ENCODE data around the gene KCP. TPM values are rescaled to one million over a fixed set of nuclear protein-coding genes. Genes with fewer than 3 reads are reported as not detected.

Gene KCP
- total RNA-seq, 4 donors from 2014 or later: 0.18 to 3.5 TPM; not detected in 2

DNA sequence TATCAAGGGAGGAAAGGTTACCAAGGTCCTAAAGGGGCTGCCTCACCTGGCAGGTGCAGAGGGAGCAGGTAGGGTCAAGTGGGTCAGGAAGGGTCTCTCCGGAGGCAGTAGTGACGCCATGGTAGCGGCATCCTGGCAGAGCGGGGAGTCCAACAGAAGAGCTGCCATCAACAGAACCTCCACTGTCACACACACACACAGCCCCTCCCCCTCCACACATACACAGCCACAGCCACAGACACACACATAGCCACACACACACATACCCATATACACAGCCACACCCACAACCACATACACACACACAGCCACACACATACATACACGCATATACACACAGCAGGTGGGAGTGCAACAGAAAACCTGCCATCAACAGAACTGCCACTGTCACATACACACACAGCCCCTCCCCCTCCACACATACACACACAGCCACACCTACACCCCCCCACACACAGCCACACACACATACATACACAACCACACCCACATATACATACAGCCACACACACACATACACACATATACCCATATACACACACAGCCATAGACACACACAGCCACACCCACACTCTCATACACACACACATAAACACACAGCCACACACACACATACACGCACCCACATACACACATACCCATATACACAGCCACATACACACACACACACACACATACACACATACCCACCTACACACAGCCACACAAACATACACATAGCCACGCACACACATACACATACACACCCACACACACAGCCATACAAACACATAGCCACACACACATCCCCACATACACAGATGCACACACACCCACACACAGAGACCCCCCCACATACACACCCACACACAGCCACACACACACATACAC, 23.1 kb downstream of the KCP start:
- TF ChIP-seq, protein P1, sequence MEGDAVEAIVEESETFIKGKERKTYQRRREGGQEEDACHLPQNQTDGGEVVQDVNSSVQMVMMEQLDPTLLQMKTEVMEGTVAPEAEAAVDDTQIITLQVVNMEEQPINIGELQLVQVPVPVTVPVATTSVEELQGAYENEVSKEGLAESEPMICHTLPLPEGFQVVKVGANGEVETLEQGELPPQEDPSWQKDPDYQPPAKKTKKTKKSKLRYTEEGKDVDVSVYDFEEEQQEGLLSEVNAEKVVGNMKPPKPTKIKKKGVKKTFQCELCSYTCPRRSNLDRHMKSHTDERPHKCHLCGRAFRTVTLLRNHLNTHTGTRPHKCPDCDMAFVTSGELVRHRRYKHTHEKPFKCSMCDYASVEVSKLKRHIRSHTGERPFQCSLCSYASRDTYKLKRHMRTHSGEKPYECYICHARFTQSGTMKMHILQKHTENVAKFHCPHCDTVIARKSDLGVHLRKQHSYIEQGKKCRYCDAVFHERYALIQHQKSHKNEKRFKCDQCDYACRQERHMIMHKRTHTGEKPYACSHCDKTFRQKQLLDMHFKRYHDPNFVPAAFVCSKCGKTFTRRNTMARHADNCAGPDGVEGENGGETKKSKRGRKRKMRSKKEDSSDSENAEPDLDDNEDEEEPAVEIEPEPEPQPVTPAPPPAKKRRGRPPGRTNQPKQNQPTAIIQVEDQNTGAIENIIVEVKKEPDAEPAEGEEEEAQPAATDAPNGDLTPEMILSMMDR (IDR thresholded peaks at IDR 0.05): no peak
- no peak for TF ChIP-seq POLR2A (IDR thresholded peaks at IDR 0.05)
- intact Hi-C loops (cut with DNase I; ENCODE audit: low total_unique reads): no loop called here
- no peaks in the 10 kb centered on the region for H3K9me3 ChIP-seq
- H3K27ac ChIP-seq: no peak overlapping the region
- H3K27me3 ChIP-seq: peaks cover 0 to 4% of the 10 kb centered on the region in 2 donors
- no peak overlapping the region for H3K4me3 ChIP-seq
- no peaks in the 10 kb centered on the region for H3K4me1 ChIP-seq
- DNase-seq: no peak
- no peaks in the 10 kb centered on the region for H3K36me3 ChIP-seq

DNA sequence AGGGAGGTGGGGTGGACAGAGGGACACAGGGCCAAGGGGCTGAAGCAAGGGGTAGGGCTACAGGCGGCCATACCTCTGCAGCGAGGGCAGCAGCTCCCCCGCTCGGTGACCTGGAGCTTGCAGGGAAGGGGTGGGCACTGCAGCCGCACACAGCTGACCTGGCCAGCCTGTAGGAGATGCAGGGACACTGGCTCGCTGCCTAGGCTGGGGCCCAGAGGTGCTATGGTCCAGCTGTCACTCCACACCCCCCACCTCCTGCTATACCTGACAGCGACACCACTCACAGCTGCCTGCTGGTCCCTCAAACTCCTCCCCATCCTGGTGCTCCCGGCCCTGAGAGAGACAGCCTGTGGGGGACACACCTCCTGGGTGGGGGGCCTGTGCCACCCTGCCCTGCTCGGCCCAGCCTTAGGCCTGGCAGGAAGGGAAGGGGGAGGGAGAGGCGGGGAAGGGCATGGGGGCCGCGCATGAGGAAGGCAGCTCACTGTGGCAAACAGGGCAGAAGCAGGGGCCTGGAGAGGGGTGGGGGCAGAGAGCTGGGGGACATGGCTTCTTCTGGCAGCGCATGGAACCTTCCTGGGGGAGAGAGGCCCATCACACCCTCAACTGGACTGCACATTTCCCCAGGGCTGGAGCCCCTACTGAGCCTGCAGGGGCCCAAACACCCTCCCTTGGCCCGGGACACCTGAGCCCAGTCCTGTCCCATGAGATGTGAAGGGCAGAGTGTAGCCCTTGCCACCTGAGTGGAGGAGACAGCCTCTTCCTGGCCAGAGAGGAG, 23.9 kb downstream of the KCP start:
- Histone ChIP-seq H3K27ac (no peak overlapping the region), H3K4me3 (no peak overlapping the region), H3K27me3 (peaks cover 0 to 4% of the 10 kb centered on the region in 2 donors), H3K36me3 (no peaks in the 10 kb centered on the region), H3K4me1 (no peaks in the 10 kb centered on the region), H3K9me3 (no peaks in the 10 kb centered on the region)
- intact Hi-C loops (cut with DNase I; ENCODE audit: low total_unique reads): no loop called here
- TF ChIP-seq POLR2A (IDR thresholded peaks at IDR 0.05): no peak
- TF ChIP-seq, protein P1 (IDR thresholded peaks at IDR 0.05): no peak
- DNase-seq: no peak

GRCh38 chr7:128885370-128886187, 24.9 kb downstream of the KCP start:
- Histone ChIP-seq H3K4me1 (no peaks in the 10 kb centered on the region), H3K9me3 (no peaks in the 10 kb centered on the region), H3K36me3 (no peaks in the 10 kb centered on the region), H3K27ac (no peak overlapping the region), H3K27me3 (no peaks in the 10 kb centered on the region), H3K4me3 (no peak overlapping the region)
- intact Hi-C loops (cut with DNase I; ENCODE audit: low total_unique reads): no loop called here
- DNase-seq: no peak
- no peak for TF ChIP-seq POLR2A (IDR thresholded peaks at IDR 0.05)
- TF ChIP-seq, protein P1 (IDR thresholded peaks at IDR 0.05): no peak

DNA sequence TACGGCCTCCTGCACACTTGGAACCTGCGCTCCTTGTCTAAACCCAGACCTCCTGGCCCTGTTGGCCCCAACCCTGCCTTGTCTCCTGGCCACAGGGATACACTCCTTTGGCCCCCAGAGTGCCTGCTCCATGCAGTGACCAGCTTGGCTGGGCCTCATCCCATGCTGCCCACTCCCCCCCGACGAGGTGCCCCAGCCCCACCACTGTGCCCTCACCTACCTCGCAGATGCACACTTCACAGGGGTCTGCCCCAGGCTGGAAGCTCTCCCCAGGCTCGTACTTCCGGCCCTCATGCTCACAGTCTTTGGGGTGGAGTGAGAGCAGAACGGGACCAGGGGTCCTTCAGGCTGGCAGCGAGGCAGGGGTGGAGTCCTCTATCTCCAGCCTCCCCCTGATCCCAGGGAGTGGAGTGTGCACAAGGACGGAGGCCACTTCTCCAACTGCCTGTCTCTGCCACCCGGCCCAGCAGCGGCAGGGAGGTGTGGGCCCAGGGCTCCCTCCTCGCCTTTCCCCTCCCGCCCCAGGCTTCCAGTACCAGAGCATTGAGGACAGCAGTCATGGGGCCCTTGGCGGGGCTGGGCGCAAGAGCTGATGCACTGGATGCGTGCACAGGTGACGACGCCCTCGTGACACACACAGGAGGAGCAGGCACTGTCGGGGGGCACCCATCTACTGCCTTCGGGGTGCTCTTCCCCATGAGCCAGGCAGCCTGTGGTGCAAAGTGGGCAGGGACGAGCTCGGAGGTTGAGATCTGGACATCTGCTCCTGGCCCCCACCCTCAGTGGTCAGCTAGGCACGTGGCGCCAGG, 25.7 kb downstream of the KCP start:
- intact Hi-C loops (cut with DNase I; ENCODE audit: low total_unique reads): no loop called here
- no peak for TF ChIP-seq POLR2A (IDR thresholded peaks at IDR 0.05)
- TF ChIP-seq, protein P1 (IDR thresholded peaks at IDR 0.05): no peak

More for the DNA sequence above, 25.7 kb downstream of the KCP start:
- no peaks in the 10 kb centered on the region for H3K27me3 ChIP-seq
- H3K9me3 ChIP-seq: no peaks in the 10 kb centered on the region
- no peaks in the 10 kb centered on the region for H3K36me3 ChIP-seq
- no peaks in the 10 kb centered on the region for H3K4me1 ChIP-seq
- H3K27ac ChIP-seq: no peak overlapping the region
- DNase-seq: no peak
- H3K4me3 ChIP-seq: no peak overlapping the region

All from uterus (tissue), 4 donors.